Measurements from ENCODE around the gene SLC25A3.
"Not testable (repeated sequence)": the region's sequence is repeated elsewhere in the genome, so short reads cannot be mapped to it uniquely, and the experiment has no call there.

Gene SLC25A3

GRCh38 chr12:98593351-98594049 is at the start of gene SLC25A3:
TSS of gene SLC25A3 (plus strand) at chr12:98593686. CDS start at chr12:98593979, 293 bp downstream.
- peak; percentile 98 for DNase-seq

- DNase-seq, result no peak
Observed at GRCh38 chr12:98543701-98544100, 49.8 kb upstream of the SLC25A3 start.

GRCh38 chr12:98544751-98545150 is 48.7 kb upstream of the SLC25A3 start:
- DNase-seq, result no peak

- no peak for DNase-seq
Observed at GRCh38 chr12:98549371-98550110, 43.9 kb upstream of the SLC25A3 start.

GRCh38 chr12:98551787-98552186 is 41.7 kb upstream of the SLC25A3 start:
- no peak for DNase-seq

GRCh38 chr12:98558097-98558496 is 35.4 kb upstream of the SLC25A3 start:
- not testable (repeated sequence) for DNase-seq

GRCh38 chr12:98559666-98560065 is 33.8 kb upstream of the SLC25A3 start:
- DNase-seq, result no peak

- no peak for DNase-seq
Observed at GRCh38 chr12:98561846-98562245, 31.6 kb upstream of the SLC25A3 start.

GRCh38 chr12:98572010-98572409 is 21.5 kb upstream of the SLC25A3 start:
- DNase-seq, result no peak

- no peak for DNase-seq
Observed at GRCh38 chr12:98574110-98574509, 19.4 kb upstream of the SLC25A3 start.

- DNase-seq, result no peak
Observed at GRCh38 chr12:98575013-98575412, 18.5 kb upstream of the SLC25A3 start.

- DNase-seq, result not testable (repeated sequence)
Observed at GRCh38 chr12:98576795-98577194, 16.7 kb upstream of the SLC25A3 start.

- no peak for DNase-seq
Observed at GRCh38 chr12:98578392-98578791, 15.1 kb upstream of the SLC25A3 start.

GRCh38 chr12:98578821-98579220 is 14.7 kb upstream of the SLC25A3 start:
- no peak for DNase-seq

- no peak for DNase-seq
Observed at GRCh38 chr12:98579347-98579746, 14.1 kb upstream of the SLC25A3 start.

GRCh38 chr12:98579835-98580234 is 13.7 kb upstream of the SLC25A3 start:
- no peak for DNase-seq

- DNase-seq, result no peak
Observed at GRCh38 chr12:98580695-98581094, 12.8 kb upstream of the SLC25A3 start.

- no peak for DNase-seq
Observed at GRCh38 chr12:98581101-98581500, 12.4 kb upstream of the SLC25A3 start.

GRCh38 chr12:98582093-98582492 is 11.4 kb upstream of the SLC25A3 start:
- no peak for DNase-seq

- DNase-seq, result no peak
Observed at GRCh38 chr12:98587084-98587483, 6.4 kb upstream of the SLC25A3 start.

GRCh38 chr12:98591209-98591608 is 2.3 kb upstream of the SLC25A3 start:
- no peak for DNase-seq

- no peak for DNase-seq
Observed at GRCh38 chr12:98592825-98593322, 612 bp upstream of the SLC25A3 start.

- peak; percentile 2 for DNase-seq
Observed at GRCh38 chr12:98594050-98594835, 757 bp downstream of the SLC25A3 start.

Data from COR-L47 (cell line).